CD8-positive, alpha-beta memory T cell (primary cell): ENCODE measurements around the gene KCNMA1. TPM values are rescaled to one million over a fixed set of nuclear protein-coding genes. Genes with fewer than 3 reads are reported as not detected.
A peak's percentile ranks its signal among the peaks of the same experiment; 100 is the strongest.

Experiments used
- CTCF ChIA-PET: fragments of 350-600 bp; sonication (Branson Sonifier 250); formaldehyde crosslinking; loops from one replicate; lab custom pipeline; 2021; ENCODE audit warnings: antibody characterized with exemption; lab: Charles Lee
- POLR2A ChIA-PET: fragments of 350-600 bp; sonication (Branson Sonifier 250); formaldehyde crosslinking; loops from one replicate; lab custom pipeline; 2021; ENCODE audit warnings: antibody characterized with exemption; lab: Charles Lee
- DNase-seq, 5 donors: peaks; one replicate each; pipeline versions ENCODE4 v3.0.0 to v3.0.0-alpha.2; 2020 to 2022; ENCODE audit warnings: mixed read lengths in 1 of 5
- H3K27ac ChIP-seq: one replicate; pipeline ENCODE4 v1.7.0; 2013; ENCODE audit warnings: low read depth, mild to moderate bottlenecking, low read length, moderate library complexity
- H3K27me3 ChIP-seq: 2 replicates; pipeline ENCODE4 v1.7.0; 2013; ENCODE audit warnings: low read length, mild to moderate bottlenecking; ENCODE audit not compliant: insufficient read depth, poor library complexity, severe bottlenecking
- H3K36me3 ChIP-seq: 2 replicates; pipeline ENCODE4 v1.7.0; 2013; ENCODE audit warnings: mild to moderate bottlenecking, low read length, moderate library complexity; ENCODE audit not compliant: insufficient read depth
- H3K4me1 ChIP-seq: 2 replicates; pipeline ENCODE4 v1.7.0; 2013; ENCODE audit warnings: mild to moderate bottlenecking, low read length, moderate library complexity; ENCODE audit not compliant: insufficient read depth
- H3K4me3 ChIP-seq: 2 replicates; pipeline ENCODE4 v1.7.0; 2013; ENCODE audit warnings: mild to moderate bottlenecking, low read length
- H3K9me3 ChIP-seq: 2 replicates; pipeline ENCODE4 v1.7.0; 2013; ENCODE audit warnings: mild to moderate bottlenecking, low read length
- H3K27ac Mint-ChIP-seq, 8 donors: one replicate each; pipeline ENCODE4 v1.8.0; 2020 to 2021; ENCODE audit warnings: mixed read lengths in 8 of 8, mild to moderate bottlenecking in 6 of 8, inconsistent platforms in 3 of 8, moderate library complexity in 3 of 8
- H3K27me3 Mint-ChIP-seq, 2 donors: one replicate each; pipeline ENCODE4 v1.8.0; 2020 to 2021; ENCODE audit warnings: mixed read lengths in 2 of 2, mild to moderate bottlenecking in 1 of 2, moderate library complexity in 1 of 2
- H3K36me3 Mint-ChIP-seq, 3 donors: one replicate each; pipeline ENCODE4 v1.8.0; 2020 to 2021; ENCODE audit warnings: mixed read lengths in 3 of 3, inconsistent platforms in 1 of 3, mild to moderate bottlenecking in 1 of 3
- H3K4me1 Mint-ChIP-seq, 3 donors: one replicate each; pipeline ENCODE4 v1.8.0; 2020 to 2021; ENCODE audit warnings: mixed read lengths in 3 of 3, inconsistent platforms in 1 of 3, mild to moderate bottlenecking in 1 of 3
- H3K4me3 Mint-ChIP-seq, 7 donors: one replicate each; pipeline ENCODE4 v1.8.0; 2020 to 2021; ENCODE audit warnings: mixed read lengths in 7 of 7, mild to moderate bottlenecking in 6 of 7, moderate library complexity in 4 of 7, inconsistent platforms in 2 of 7
- H3K9me3 Mint-ChIP-seq, 5 donors: one replicate each; pipeline ENCODE4 v1.8.0; 2020 to 2022; ENCODE audit warnings: mixed read lengths in 5 of 5, mild to moderate bottlenecking in 3 of 5, moderate library complexity in 2 of 5, inconsistent platforms in 1 of 5
- polyA plus RNA-seq: library from polyadenylated mRNA; unstranded; fragments of 300-500 nt; fragmentation: Illumina TruSeq; gene quantifications from one replicate; pipeline ENCODE4 v1.2.3, GENCODE V29; 2021
- total RNA-seq, 2 experiments: library from RNA; stranded (reverse); gene quantifications; one replicate each; pipeline ENCODE4 v1.2.3, GENCODE V29; 2021

The KCNMA1 gene
- total and polyA plus RNA-seq, 3 experiments from 2014 or later, result 0.20 to 0.31 TPM; not detected in 1

DNA sequence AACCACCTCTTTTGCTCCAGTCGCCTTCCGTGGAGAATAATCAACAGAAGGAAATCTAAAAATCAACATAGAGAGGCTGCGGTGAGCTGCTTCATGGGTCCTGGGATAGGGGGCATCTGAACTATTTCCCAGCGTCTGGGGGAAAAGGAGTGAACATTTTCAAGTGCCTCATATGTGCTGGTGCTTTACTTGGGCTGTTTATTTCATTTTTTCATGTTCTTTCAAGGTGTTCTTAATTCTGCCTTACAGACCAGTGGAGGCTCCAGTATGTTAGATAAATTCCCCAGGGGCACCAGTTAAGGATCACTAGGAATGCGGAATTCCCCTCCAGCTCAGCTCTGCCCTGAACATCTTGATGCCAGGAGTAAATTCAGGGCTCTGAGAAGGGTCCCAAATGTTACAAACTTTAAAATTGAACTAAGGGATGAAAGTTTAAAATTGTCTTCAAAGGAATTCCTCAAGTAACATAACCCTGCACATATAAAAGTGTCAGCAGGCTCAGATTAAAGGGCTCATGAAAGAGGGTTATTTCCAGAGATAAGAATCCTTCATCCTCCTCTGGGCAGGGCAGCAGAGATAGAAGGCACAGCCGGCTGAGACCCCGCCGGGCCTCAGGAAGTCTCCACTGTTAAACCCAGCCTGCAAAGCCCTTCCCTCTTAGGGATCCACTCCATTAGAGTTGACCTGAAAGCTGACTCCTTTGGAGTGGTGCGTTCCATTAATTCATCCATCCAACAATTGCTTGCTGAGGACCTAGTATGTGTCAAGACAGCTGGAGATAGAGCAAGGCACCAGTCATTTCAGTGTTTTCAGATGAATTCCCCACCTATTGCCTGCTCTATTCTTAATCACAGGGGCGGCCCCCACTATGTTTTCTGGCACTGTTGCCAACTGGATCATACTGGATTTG lies 345.8 kb downstream of the KCNMA1 start:
- no peaks in the 10 kb centered on the region for H3K9me3 ChIP-seq
- H3K4me3 Mint-ChIP-seq, result no peak overlapping the region
- no peaks in the 10 kb centered on the region for H3K4me1 ChIP-seq
- POLR2A ChIA-PET, result no interaction called here
- H3K4me1 Mint-ChIP-seq, result peaks cover 2 to 10% (median 8%) of the 10 kb centered on the region in 3 donors
- no peak for DNase-seq
- H3K27me3 ChIP-seq, result no peaks in the 10 kb centered on the region
- H3K4me3 ChIP-seq, result no peak overlapping the region
- H3K36me3 Mint-ChIP-seq, result no peaks in the 10 kb centered on the region
- H3K36me3 ChIP-seq, result no peaks in the 10 kb centered on the region
- peaks cover 0 to 2% of the 10 kb centered on the region in 2 donors for H3K27me3 Mint-ChIP-seq
- peak overlapping the region in 1 of 8 donors; percentile 61 for H3K27ac Mint-ChIP-seq
- CTCF ChIA-PET, result no interaction called here
- no peaks in the 10 kb centered on the region for H3K9me3 Mint-ChIP-seq
- no peak overlapping the region for H3K27ac ChIP-seq

DNA sequence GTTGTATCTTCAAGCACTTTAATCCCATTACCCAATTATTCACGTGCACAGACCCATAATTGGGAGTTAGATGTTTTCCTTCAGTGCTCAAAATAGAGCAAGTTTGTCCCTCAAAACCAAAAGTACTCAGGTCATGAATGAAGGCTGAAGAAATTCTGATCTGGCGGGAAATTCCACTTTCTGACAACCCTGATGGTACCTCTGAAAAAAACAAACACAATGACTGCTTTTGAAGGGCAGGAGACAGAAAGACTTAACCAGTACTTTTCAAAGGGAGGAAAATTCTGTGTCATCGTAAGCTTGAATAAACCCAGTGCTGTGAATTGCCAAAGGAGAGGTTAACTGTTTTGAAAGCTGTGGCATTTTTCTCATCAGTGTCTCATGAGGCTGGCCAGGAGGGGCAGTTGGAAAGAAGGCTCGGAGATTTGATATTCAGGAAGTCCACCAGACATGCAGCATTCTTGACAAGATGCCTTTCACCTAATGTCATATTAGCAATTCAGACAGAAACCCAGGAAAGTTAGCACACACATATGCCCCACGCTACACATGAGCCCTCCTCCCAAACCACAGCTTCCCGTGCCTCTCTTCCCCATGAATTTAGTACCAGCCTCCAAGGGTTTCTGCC lies 347.0 kb downstream of the KCNMA1 start:
- H3K9me3 ChIP-seq, result no peaks in the 10 kb centered on the region
- Mint-ChIP-seq H3K36me3 (no peaks in the 10 kb centered on the region), H3K9me3 (no peaks in the 10 kb centered on the region), H3K4me3 (no peak overlapping the region), H3K4me1 (peaks cover 2 to 10% (median 8%) of the 10 kb centered on the region in 3 donors), H3K27ac (peak overlapping the region in 2 of 8 donors; percentile 69 to 73), H3K27me3 (peaks cover 0 to 2% of the 10 kb centered on the region in 2 donors)
- ChIA-PET CTCF (no interaction called here), POLR2A (no interaction called here)
- no peaks in the 10 kb centered on the region for H3K36me3 ChIP-seq
- H3K4me1 ChIP-seq, result no peaks in the 10 kb centered on the region
- H3K4me3 ChIP-seq, result no peak overlapping the region
- no peak overlapping the region for H3K27ac ChIP-seq
- no peaks in the 10 kb centered on the region for H3K27me3 ChIP-seq
- DNase-seq, result no peak

DNA sequence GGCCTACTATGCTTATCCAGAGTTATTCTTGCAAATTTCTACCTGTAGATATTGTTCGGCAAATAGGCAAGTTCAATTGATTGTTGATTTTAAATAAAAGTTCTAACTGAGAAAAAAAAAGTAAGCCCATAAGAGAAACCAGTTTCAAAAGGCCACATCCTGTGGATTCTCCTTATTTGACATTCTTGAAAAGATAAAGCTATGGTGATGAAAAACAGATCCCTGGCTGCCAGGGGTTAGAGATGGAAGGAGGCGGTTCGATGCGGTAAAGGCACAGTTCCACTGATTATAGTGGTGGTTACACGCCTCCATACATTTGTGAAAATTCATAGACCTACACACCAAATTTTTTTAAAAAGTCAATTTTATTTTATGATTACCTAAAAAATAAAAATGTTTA lies 347.8 kb downstream of the KCNMA1 start:
- Histone ChIP-seq H3K27me3 (no peaks in the 10 kb centered on the region), H3K4me3 (no peak overlapping the region), H3K9me3 (no peaks in the 10 kb centered on the region), H3K27ac (no peak overlapping the region), H3K4me1 (no peaks in the 10 kb centered on the region), H3K36me3 (no peaks in the 10 kb centered on the region)
- Mint-ChIP-seq H3K9me3 (no peaks in the 10 kb centered on the region), H3K4me1 (peaks cover 2 to 10% (median 8%) of the 10 kb centered on the region in 3 donors), H3K27ac (no peak overlapping the region), H3K27me3 (peaks cover 0 to 2% of the 10 kb centered on the region in 2 donors), H3K4me3 (no peak overlapping the region), H3K36me3 (no peaks in the 10 kb centered on the region)
- CTCF ChIA-PET, result no interaction called here
- POLR2A ChIA-PET, result no interaction called here
- DNase-seq, result no peak

DNA sequence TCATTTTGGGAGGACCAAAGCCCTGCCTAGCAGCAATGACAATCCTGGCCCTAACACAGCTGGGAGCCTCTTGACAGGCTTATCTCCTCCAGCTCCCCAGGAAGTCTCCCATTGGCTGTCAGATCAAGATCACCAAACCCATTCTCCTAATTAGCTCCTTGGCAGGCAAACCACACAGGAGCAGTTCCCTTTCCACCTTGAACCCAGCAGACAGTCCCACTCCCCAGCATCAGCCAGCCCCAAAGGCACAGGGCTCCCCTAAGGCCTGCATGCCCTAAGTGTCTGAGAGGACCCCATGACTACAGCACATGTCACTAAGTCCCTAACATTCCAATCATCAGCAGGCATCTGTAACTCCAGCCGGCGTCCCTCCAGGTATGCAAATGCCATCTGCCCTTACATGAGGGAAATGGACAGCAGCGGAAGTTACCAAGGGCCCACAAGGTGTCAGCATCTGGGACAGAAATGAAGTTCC lies 348.5 kb downstream of the KCNMA1 start:
- no peaks in the 10 kb centered on the region for H3K9me3 Mint-ChIP-seq
- H3K27me3 ChIP-seq, result no peaks in the 10 kb centered on the region
- H3K4me3 ChIP-seq, result no peak overlapping the region
- H3K27ac ChIP-seq, result no peak overlapping the region
- peaks cover 2 to 10% (median 8%) of the 10 kb centered on the region in 3 donors for H3K4me1 Mint-ChIP-seq
- H3K9me3 ChIP-seq, result no peaks in the 10 kb centered on the region
- ChIA-PET CTCF (no interaction called here), POLR2A (no interaction called here)
- no peak overlapping the region for H3K4me3 Mint-ChIP-seq
- DNase-seq, result no peak
- peaks cover 0 to 2% of the 10 kb centered on the region in 2 donors for H3K27me3 Mint-ChIP-seq
- no peaks in the 10 kb centered on the region for H3K36me3 Mint-ChIP-seq
- peak overlapping the region in 1 of 8 donors; percentile 60 for H3K27ac Mint-ChIP-seq
- H3K4me1 ChIP-seq, result no peaks in the 10 kb centered on the region
- H3K36me3 ChIP-seq, result no peaks in the 10 kb centered on the region

DNA sequence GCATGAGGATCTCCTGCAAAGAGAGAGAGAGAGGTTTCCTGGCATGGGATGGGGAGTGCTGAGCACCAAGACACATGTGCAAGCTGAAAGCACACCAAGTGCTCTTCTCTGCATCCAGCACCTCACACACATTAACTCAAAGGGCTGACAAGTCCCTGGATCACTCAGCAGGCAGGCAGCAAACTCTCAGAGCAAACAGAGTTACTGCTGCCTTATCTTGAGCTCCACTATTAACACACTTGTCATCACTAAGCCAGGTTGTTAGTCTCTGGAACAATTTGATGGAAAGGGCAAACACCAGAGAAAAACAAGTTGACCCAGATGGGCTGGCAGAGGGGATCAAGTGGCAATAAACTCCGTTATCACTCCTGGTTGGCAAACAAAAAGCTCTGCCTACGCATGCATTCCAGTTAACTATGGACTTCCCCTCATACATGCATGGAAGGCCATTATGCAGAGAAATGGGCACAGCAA lies 349.9 kb downstream of the KCNMA1 start:
- Mint-ChIP-seq H3K27ac (peak overlapping the region in 1 of 8 donors; percentile 23), H3K36me3 (peaks cover 0 to 6% (median 0%) of the 10 kb centered on the region in 3 donors), H3K4me3 (no peak overlapping the region), H3K4me1 (peaks cover 2 to 10% (median 8%) of the 10 kb centered on the region in 3 donors), H3K9me3 (no peaks in the 10 kb centered on the region), H3K27me3 (peaks cover 2 to 6% of the 10 kb centered on the region in 2 donors)
- Histone ChIP-seq H3K27me3 (no peaks in the 10 kb centered on the region), H3K9me3 (no peaks in the 10 kb centered on the region), H3K36me3 (no peaks in the 10 kb centered on the region), H3K4me1 (no peaks in the 10 kb centered on the region), H3K4me3 (no peak overlapping the region), H3K27ac (no peak overlapping the region)
- ChIA-PET POLR2A (no interaction called here), CTCF (no interaction called here)
- DNase-seq, result no peak

DNA sequence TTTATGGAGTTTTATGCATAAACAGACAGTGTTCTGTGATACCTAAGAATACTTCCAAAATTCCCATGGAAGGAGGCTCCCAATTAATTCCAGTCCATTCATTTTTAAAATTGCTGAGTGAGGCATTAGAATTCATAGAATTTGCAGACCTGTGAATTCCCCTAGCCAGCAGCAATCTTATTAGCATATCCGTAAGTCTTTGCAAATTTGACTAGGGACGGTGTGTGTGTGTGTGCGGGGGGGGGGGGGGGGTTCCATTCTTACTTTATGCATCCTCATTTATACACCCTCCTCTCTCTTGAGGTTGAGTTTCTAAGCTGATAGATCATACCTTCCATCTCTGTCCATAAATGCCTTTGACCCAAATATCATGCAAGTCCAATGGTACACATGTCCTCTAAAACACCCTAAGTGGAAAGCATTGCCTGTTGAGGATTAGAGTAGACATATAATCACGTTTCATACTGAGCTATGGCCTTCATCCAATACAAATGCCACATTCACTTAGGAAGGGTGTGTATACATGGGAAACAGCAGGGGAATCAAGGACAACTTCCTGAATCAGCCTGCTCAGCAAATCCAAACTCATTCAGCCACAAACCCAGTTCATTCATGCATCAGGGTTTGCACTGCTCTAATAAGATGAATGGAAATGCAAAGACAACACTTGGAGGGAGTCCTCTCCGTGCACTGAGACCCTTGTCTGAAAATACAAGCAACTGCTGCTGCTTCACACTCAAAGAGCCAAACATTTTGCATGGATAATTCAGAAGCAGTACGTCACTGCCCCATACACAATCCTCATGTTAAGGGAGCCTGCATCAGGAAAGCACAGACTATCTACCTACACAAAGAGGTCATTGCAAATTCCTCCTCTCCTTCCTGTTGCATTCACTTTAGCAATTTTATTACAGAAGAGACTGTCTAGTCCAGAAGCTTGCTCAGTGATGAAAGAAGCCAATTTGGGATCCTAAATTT lies 350.8 kb downstream of the KCNMA1 start:
- H3K9me3 Mint-ChIP-seq, result no peaks in the 10 kb centered on the region

DNA sequence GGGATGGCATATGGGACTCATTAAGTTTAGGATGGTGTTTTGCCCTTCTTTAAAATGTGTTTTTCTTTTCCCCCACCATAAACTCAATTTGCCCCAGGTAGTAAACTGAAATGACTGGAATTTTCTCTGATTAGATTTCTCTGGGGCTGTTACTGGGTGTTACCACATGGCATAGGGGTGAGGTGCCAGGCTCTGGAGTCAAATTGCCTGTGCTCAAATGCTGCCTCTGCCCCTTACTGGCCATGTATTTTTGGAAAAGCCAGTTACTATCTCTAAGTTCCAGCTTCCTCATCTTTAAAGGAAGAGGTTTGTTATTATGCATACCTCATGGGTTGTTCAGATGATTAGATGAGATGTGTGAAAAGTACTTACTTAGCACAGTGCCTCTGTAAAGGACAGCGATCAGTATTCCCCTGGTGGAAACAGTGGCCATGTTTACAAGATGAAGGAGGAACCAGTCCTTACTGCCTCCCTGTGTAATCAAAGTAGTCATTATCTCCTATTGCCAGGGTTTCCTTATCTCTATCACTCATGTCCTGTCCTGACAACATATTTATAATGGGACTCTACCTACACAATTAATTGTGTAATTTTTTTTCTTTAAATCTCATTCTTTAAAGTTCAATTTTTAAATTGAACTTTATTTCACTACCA lies 352.0 kb downstream of the KCNMA1 start:
- POLR2A ChIA-PET, result no interaction called here
- H3K9me3 Mint-ChIP-seq, result peaks cover 0 to 3% (median 0%) of the 10 kb centered on the region in 5 donors

More for the DNA sequence above, 350.8 kb downstream of the KCNMA1 start:
- no peaks in the 10 kb centered on the region for H3K4me1 ChIP-seq
- H3K27ac ChIP-seq, result no peak overlapping the region
- peaks cover 0 to 12% of the 10 kb centered on the region in 2 donors for H3K27me3 Mint-ChIP-seq
- H3K36me3 Mint-ChIP-seq, result peaks cover 0 to 6% (median 0%) of the 10 kb centered on the region in 3 donors
- H3K4me3 Mint-ChIP-seq, result no peak overlapping the region
- no peak for DNase-seq
- no peaks in the 10 kb centered on the region for H3K9me3 ChIP-seq
- H3K27ac Mint-ChIP-seq, result peak overlapping the region in 1 of 8 donors; percentile 23
- ChIA-PET CTCF (no interaction called here), POLR2A (no interaction called here)
- no peak overlapping the region for H3K4me3 ChIP-seq
- no peaks in the 10 kb centered on the region for H3K27me3 ChIP-seq
- no peaks in the 10 kb centered on the region for H3K36me3 ChIP-seq
- H3K4me1 Mint-ChIP-seq, result peaks cover 9 to 16% (median 14%) of the 10 kb centered on the region in 3 donors

More for the DNA sequence above, 352.0 kb downstream of the KCNMA1 start:
- H3K27me3 ChIP-seq, result no peaks in the 10 kb centered on the region
- no peak overlapping the region for H3K27ac ChIP-seq
- H3K36me3 Mint-ChIP-seq, result peaks cover 0 to 6% (median 0%) of the 10 kb centered on the region in 3 donors
- H3K36me3 ChIP-seq, result no peaks in the 10 kb centered on the region
- no peak overlapping the region for H3K4me3 ChIP-seq
- no peak for DNase-seq
- no peak overlapping the region for H3K4me3 Mint-ChIP-seq
- CTCF ChIA-PET, result no interaction called here
- H3K27ac Mint-ChIP-seq, result no peak overlapping the region
- H3K4me1 Mint-ChIP-seq, result peaks cover 18 to 27% (median 23%) of the 10 kb centered on the region in 3 donors
- H3K9me3 ChIP-seq, result no peaks in the 10 kb centered on the region
- peaks cover 0 to 12% of the 10 kb centered on the region in 2 donors for H3K27me3 Mint-ChIP-seq
- no peaks in the 10 kb centered on the region for H3K4me1 ChIP-seq
